Measurements from ENCODE around the gene FIP1L1.

FIP1L1 gene

DNA sequence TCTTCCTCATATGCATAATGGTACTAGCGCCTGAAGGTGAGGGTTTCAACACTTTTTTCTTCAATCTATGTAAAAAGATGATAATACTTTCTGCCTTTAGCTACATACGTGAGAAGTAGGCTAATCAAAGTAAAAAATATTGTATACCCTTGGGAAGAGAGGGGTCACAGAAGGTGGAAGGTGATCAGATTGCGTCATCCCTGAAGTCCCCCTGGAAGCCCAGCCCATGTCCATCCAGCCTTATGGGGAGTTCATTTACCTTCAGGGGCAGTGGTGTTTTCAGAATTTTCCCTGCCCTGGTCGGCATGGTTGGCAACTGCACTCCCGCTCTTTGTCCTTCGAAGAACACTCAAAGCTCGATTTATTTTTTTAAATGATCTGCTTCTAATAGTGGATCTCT, 129.6 kb downstream of the FIP1L1 start:
- DNase-seq = no peak

DNA sequence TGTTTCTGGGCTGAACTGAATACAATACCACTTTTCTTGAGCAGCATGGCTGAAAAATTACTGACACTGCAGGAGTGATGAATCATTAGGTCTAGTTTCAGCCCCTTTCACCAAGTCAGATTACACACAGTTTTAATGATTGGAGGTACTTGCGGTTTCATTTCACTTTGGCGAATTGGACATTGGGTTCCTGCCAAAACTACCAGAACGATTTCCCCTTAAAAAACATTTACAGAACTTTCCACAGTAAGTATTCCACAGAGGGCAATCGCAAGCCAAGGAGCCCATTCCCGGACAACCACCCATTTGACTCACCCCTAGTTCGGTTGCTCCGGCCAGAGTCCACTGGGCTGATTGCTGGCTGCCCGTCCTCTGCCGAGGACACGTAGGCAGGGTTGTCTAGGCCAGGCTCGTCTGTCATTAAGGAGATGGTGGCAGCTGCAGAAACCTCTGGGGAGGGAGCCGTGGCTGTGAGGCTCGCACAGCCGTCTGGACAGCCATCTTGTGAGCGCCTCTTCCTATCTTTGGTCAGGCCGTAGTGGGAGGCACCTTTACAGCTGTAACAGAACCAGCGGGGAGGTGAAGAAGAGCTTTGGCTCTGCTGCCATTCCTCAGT, 130.3 kb downstream of the FIP1L1 start:
- no peak for DNase-seq

DNA sequence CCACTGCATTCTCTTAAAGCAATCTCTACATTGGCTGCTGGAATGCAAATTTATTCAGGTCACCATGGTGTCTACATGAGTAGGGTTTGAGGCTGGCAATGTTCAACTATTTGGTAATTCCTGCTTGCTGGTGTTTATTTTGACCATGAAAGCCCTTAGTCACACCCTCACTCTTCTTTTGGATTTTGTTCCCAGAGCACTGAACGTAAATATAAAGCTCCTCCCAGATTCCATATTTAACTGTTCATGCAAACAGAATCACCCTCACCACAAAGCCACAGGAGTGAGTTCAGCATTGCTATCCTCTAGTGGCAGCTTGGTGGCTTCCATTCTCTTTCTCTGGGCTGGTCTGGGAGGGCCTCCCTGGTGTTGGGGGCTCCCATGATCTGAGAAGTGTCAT, 131.0 kb downstream of the FIP1L1 start:
- DNase-seq = no peak

- no peak for DNase-seq
Observed at GRCh38 chr4:53510321-53510720, 132.9 kb downstream of the FIP1L1 start.

Data from stimulated activated CD4-positive, alpha-beta T cell treated with anti-CD3 and anti-CD28 coated beads, Interleukin-4, amount 100 ng/mL, for 1 hour (primary cell).